Lower lobe of right lung (tissue), 2 donors: ENCODE measurements around the gene ZNF805. TPM values are rescaled to one million over a fixed set of nuclear protein-coding genes. Genes with fewer than 3 reads are reported as not detected.
"Not testable (repeated sequence)": the region's sequence is repeated elsewhere in the genome, so short reads cannot be mapped to it uniquely, and the experiment has no call there.

Experiments
- ATAC-seq, 2 donors: fragments of 200-7000 bp; cut with Tn5 transposase; one replicate each; pipeline ENCODE4 v1.9.1; 2020 to 2022; ENCODE audit warnings: mild to moderate bottlenecking in 2 of 2, moderate library complexity in 2 of 2
- DNase-seq: peaks from one replicate; pipeline ENCODE4 v3.0.0-alpha.2; 2020
- H3K27ac ChIP-seq: fragments of 200-600 bp; one replicate; pipeline ENCODE4 v1.8.0; 2022
- H3K27me3 ChIP-seq: fragments of 200-600 bp; one replicate; pipeline ENCODE4 v1.8.0; 2022; ENCODE audit warnings: low read depth
- H3K36me3 ChIP-seq: fragments of 200-600 bp; one replicate; pipeline ENCODE4 v1.8.0; 2022; ENCODE audit warnings: mild to moderate bottlenecking
- H3K4me1 ChIP-seq: fragments of 200-600 bp; one replicate; pipeline ENCODE4 v1.8.0; 2022
- H3K4me3 ChIP-seq: fragments of 200-600 bp; one replicate; pipeline ENCODE4 v1.8.0; 2022; ENCODE audit warnings: mild to moderate bottlenecking
- H3K9me3 ChIP-seq: fragments of 200-600 bp; one replicate; pipeline ENCODE4 v1.8.0; 2022
- CTCF ChIP-seq: fragments of 200-600 bp; IDR thresholded peaks from one replicate; pipeline ENCODE4 v1.8.0; 2022; ENCODE audit warnings: antibody characterized with exemption, mild to moderate bottlenecking
- intact Hi-C: fragments of 100-400 bp; cut with DNase I; formaldehyde crosslinking; loops from one replicate; pipeline ENCODE4 v1.11.0; 2022
- total RNA-seq: library from RNA; stranded (reverse); fragmentation: NEBNext Ultra II Directional; extraction: Animal tissue kit (Norgen Biotek cat#: 25700); gene quantifications from one replicate; pipeline ENCODE4 v1.2.1, GENCODE V29; 2021
- donor health status: DM: no; HTN: yes; CAD: no; lungs with severe emphysema.

The ZNF805 gene
- total RNA-seq, 1 donor from 2014 or later, result 13.6 TPM

GRCh38 chr19:57269515-57270250, 29.3 kb downstream of the ZNF805 start:
- Histone ChIP-seq H3K9me3 (no peaks in the 10 kb centered on the region), H3K36me3 (no peaks in the 10 kb centered on the region), H3K27me3 (no peaks in the 10 kb centered on the region), H3K4me1 (no peaks in the 10 kb centered on the region), H3K4me3 (no peak overlapping the region), H3K27ac (no peak overlapping the region)
- intact Hi-C loops, result no loop called here
- no peak for DNase-seq
- no peak for ATAC-seq
- no peak for TF ChIP-seq CTCF

- Histone ChIP-seq H3K27me3 (no peaks in the 10 kb centered on the region), H3K27ac (no peak overlapping the region), H3K4me1 (no peaks in the 10 kb centered on the region), H3K36me3 (no peaks in the 10 kb centered on the region), H3K4me3 (no peak overlapping the region), H3K9me3 (no peaks in the 10 kb centered on the region)
- intact Hi-C loops, result no loop called here
- TF ChIP-seq CTCF, result no peak
- ATAC-seq, result no peak
- DNase-seq, result no peak
Observed at GRCh38 chr19:57271280-57271679, 30.8 kb downstream of the ZNF805 start.

- ATAC-seq (no peak), DNase-seq (no peak)
- H3K27me3 ChIP-seq, result no peaks in the 10 kb centered on the region
- TF ChIP-seq CTCF, result no peak
- no peak overlapping the region for H3K4me3 ChIP-seq
- intact Hi-C loops, result no loop called here
- no peaks in the 10 kb centered on the region for H3K4me1 ChIP-seq
- H3K36me3 ChIP-seq, result no peaks in the 10 kb centered on the region
- H3K27ac ChIP-seq, result no peak overlapping the region
- no peaks in the 10 kb centered on the region for H3K9me3 ChIP-seq
Observed at GRCh38 chr19:57273014-57273413, 32.6 kb downstream of the ZNF805 start.

GRCh38 chr19:57276430-57276829, 36.0 kb downstream of the ZNF805 start:
- no peak overlapping the region for H3K4me3 ChIP-seq
- no peak for ATAC-seq
- H3K27me3 ChIP-seq, result no peaks in the 10 kb centered on the region
- no peak for TF ChIP-seq CTCF
- H3K36me3 ChIP-seq, result no peaks in the 10 kb centered on the region
- intact Hi-C loops, result no loop called here
- no peak for DNase-seq
- no peaks in the 10 kb centered on the region for H3K9me3 ChIP-seq
- H3K4me1 ChIP-seq, result peaks cover 13% of the 10 kb centered on the region
- H3K27ac ChIP-seq, result no peak overlapping the region

GRCh38 chr19:57278481-57278880, 38.0 kb downstream of the ZNF805 start:
- not testable (repeated sequence) for H3K4me3 ChIP-seq

GRCh38 chr19:57279418-57280164, 39.2 kb downstream of the ZNF805 start:
- peak overlapping the region; percentile 98 for H3K27ac ChIP-seq
- H3K4me3 ChIP-seq, result peak overlapping the region; percentile 94
- DNase-seq, result peak; percentile 91
- peak; percentile 39 for TF ChIP-seq CTCF
- peak; percentile 97 for ATAC-seq
- intact Hi-C loops, result no loop called here
- no peaks in the 10 kb centered on the region for H3K27me3 ChIP-seq
- H3K9me3 ChIP-seq, result no peaks in the 10 kb centered on the region
- H3K36me3 ChIP-seq, result peaks cover 15% of the 10 kb centered on the region
- peaks cover 41% of the 10 kb centered on the region for H3K4me1 ChIP-seq

More at GRCh38 chr19:57278481-57278880, 38.0 kb downstream of the ZNF805 start:
- intact Hi-C loops, H3K9me3 ChIP-seq, ATAC-seq, H3K27ac ChIP-seq, H3K27me3 ChIP-seq, H3K36me3 ChIP-seq, DNase-seq: not testable (repeated sequence)
- H3K4me1 ChIP-seq, result peaks cover 34% of the 10 kb centered on the region
